Endothelial cell of umbilical vein (primary cell): ENCODE results near the gene C17orf67. TPM values are rescaled to one million over a fixed set of nuclear protein-coding genes. Genes with fewer than 3 reads are reported as not detected.

ENCODE experiments used
- BruUV-seq: library from RNA; stranded (reverse); fragments of 400-500 nt; replicated peaks from 2 replicates; lab custom pipeline; 2021; lab: Mats Ljungman, UMichigan
- CTCF ChIA-PET: fragments of 300-600, 350-600 bp; sonication (Branson Sonifier 250); formaldehyde crosslinking; loops from one replicate; lab custom pipeline; 2021; ENCODE audit warnings: antibody characterized with exemption, inconsistent platforms; lab: Charles Lee
- POLR2A ChIA-PET: fragments of 300-600, 350-600 bp; sonication (Branson Sonifier 250); formaldehyde crosslinking; loops from one replicate; lab custom pipeline; 2021; ENCODE audit warnings: antibody characterized with exemption, inconsistent platforms; lab: Charles Lee
- DNase-seq: peaks from one replicate; pipeline ENCODE4 v3.0.0-alpha.2; 2011; ENCODE audit warnings: low read depth, low spot score
- FAIRE-seq: peaks from 2 replicates; lab custom pipeline; 2011; peaks lifted over from hg19 to GRCh38; lab: Jason Lieb, UNC
- H2AFZ ChIP-seq: 2 replicates; pipeline ENCODE4 v1.6.0; 2012; ENCODE audit warnings: low read depth, low read length, control low read depth, inconsistent platforms
- H3K27ac ChIP-seq: 2 replicates; pipeline ENCODE4 v1.5.1; 2011; ENCODE audit warnings: low read depth, mild to moderate bottlenecking, control low read depth, low read length, moderate library complexity; ENCODE audit not compliant: insufficient read depth
- H3K27me3 ChIP-seq, 2 experiments: 2 replicates each; pipeline versions ENCODE4 v1.6.0 to v1.6.1; 2011; ENCODE audit warnings: low read length in 2 of 2, mixed read lengths in 1 of 2; ENCODE audit not compliant: control insufficient read depth in 2 of 2, insufficient read depth in 2 of 2
- H3K36me3 ChIP-seq, 2 experiments: 2 replicates in 1 of 2; 3 replicates in 1 of 2; pipeline ENCODE4 v1.5.1; 2011; ENCODE audit warnings: low read length in 2 of 2, mild to moderate bottlenecking in 1 of 2, moderate library complexity in 1 of 2; ENCODE audit not compliant: control insufficient read depth in 2 of 2, insufficient read depth in 2 of 2; ENCODE audit errors: extremely low read depth in 1 of 2
- H3K4me1 ChIP-seq: 3 replicates; pipeline ENCODE4 v1.5.1; 2011; ENCODE audit warnings: mild to moderate bottlenecking, low read length; ENCODE audit not compliant: control insufficient read depth, insufficient read depth; ENCODE audit errors: extremely low read depth
- H3K4me2 ChIP-seq: 2 replicates; pipeline ENCODE4 v1.6.1; 2011; ENCODE audit warnings: low read length, control low read depth, mixed read lengths; ENCODE audit not compliant: insufficient read depth
- H3K4me3 ChIP-seq, 3 experiments: fragments of 200-600 bp in 1 of 3; sonication (generic), shearing (Covaris generic) in 1 of 3; replicated peaks in 1 of 3; 2 replicates each; pipeline ENCODE4 v1.5.1; 2011 to 2016; ENCODE audit warnings: control low read depth in 3 of 3, low read length in 3 of 3, mild to moderate bottlenecking in 2 of 3, inconsistent platforms in 1 of 3, low read depth in 1 of 3, moderate library complexity in 1 of 3; ENCODE audit not compliant: insufficient read depth in 1 of 3
- H3K79me2 ChIP-seq: 2 replicates; pipeline ENCODE4 v1.6.0; 2012; ENCODE audit warnings: low read length, inconsistent platforms; ENCODE audit not compliant: control insufficient read depth, insufficient read depth
- H3K9ac ChIP-seq: replicated peaks from 2 replicates; pipeline ENCODE3; 2011; ENCODE audit warnings: low read length, control low read depth; ENCODE audit not compliant: insufficient read depth; ENCODE audit errors: extremely low read depth
- H3K9me1 ChIP-seq: replicated peaks from 3 replicates; pipeline ENCODE4 v1.6.0; 2011; ENCODE audit warnings: mild to moderate bottlenecking, low read length; ENCODE audit not compliant: control insufficient read depth, insufficient read depth; ENCODE audit errors: extremely low read depth
- H3K9me3 ChIP-seq: replicated peaks from 2 replicates; pipeline ENCODE4 v1.5.1; 2012; ENCODE audit warnings: low read length, inconsistent platforms; ENCODE audit not compliant: control insufficient read depth, insufficient read depth
- H4K20me1 ChIP-seq: replicated peaks from 2 replicates; pipeline ENCODE3; 2011; ENCODE audit warnings: mild to moderate bottlenecking, low read length; ENCODE audit not compliant: control insufficient read depth, insufficient read depth; ENCODE audit errors: extremely low read depth
- EZH2 ChIP-seq: IDR thresholded peaks from 2 replicates; pipeline ENCODE4 v1.6.1; 2012; ENCODE audit warnings: borderline replicate concordance, low read depth, mild to moderate bottlenecking, moderate library complexity, low read length, inconsistent platforms; ENCODE audit not compliant: severe bottlenecking
- FOS ChIP-seq: IDR thresholded peaks from 2 replicates; pipeline ENCODE4 v1.6.1; 2011; ENCODE audit warnings: mild to moderate bottlenecking, low read length, moderate library complexity, borderline replicate concordance; ENCODE audit not compliant: insufficient read depth
- GATA2 ChIP-seq: IDR thresholded peaks from 2 replicates; pipeline ENCODE4 v1.7.0; 2011; ENCODE audit warnings: low read depth, mild to moderate bottlenecking, moderate library complexity, mixed read lengths, low read length; ENCODE audit not compliant: insufficient read length, insufficient read depth
- JUN ChIP-seq: IDR thresholded peaks from 2 replicates; pipeline ENCODE4 v1.6.1; 2011; ENCODE audit warnings: borderline replicate concordance, low read depth; ENCODE audit not compliant: insufficient read length, insufficient read depth
- MYC ChIP-seq: IDR thresholded peaks from one replicate; pipeline ENCODE4 v1.6.1; 2011; ENCODE audit warnings: mild to moderate bottlenecking, low read depth, low read length
- POLR2A ChIP-seq: IDR thresholded peaks from 2 replicates; pipeline ENCODE4 v1.6.1; 2012; ENCODE audit warnings: low read depth, mild to moderate bottlenecking, control low read depth, low read length
- POLR2AphosphoS5 ChIP-seq: IDR thresholded peaks from 2 replicates; pipeline ENCODE4 v1.6.1; 2012; ENCODE audit warnings: low read depth, mild to moderate bottlenecking, control low read depth, low read length, moderate library complexity; ENCODE audit not compliant: insufficient read depth
- dilution Hi-C: fragments of 300-500 bp; cut with MboI; formaldehyde crosslinking; loops from one replicate; pipeline ENCODE4 v1.15.0; 2019; ENCODE audit warnings: low sequenced_read_pairs; ENCODE audit not compliant: extremely low pct_ligation_motif_present
- intact Hi-C: fragments of 100-400 bp; cut with micrococcal nuclease; formaldehyde crosslinking; loops from one replicate; pipeline ENCODE4 v1.10.0; 2022
- polyA plus RNA-seq, 4 experiments: library from polyadenylated mRNA; depleted of rRNA in 3 of 4; stranded (reverse) in 3 of 4; unstranded in 1 of 4; fragments of >200 nt; gene quantifications; 2 replicates each; pipeline versions ENCODE4 v1.2.1 to v1.2.3, GENCODE V29; 2011 to 2012; ENCODE audit warnings: missing spikeins in 1 of 4
- total RNA-seq: library from RNA; stranded (reverse); gene quantifications from 2 replicates; pipeline ENCODE4 v1.2.3, GENCODE V29; 2021
- TF ChIP-seq, protein P1 (sequence below), 2 donors: IDR thresholded peaks; 1 replicate in 1 of 2; 2 replicates in 1 of 2; pipeline ENCODE4 v1.5.1; 2011; ENCODE audit warnings: low read length in 2 of 2, mild to moderate bottlenecking in 2 of 2, moderate library complexity in 2 of 2, control low read depth in 1 of 2, inconsistent platforms in 1 of 2, low read depth in 1 of 2; ENCODE audit not compliant: insufficient read depth in 1 of 2; ENCODE audit errors: extremely low read depth in 1 of 2
- TF ChIP-seq, protein P2 (sequence below): IDR thresholded peaks from 2 replicates; pipeline ENCODE4 v1.6.1; 2011; ENCODE audit not compliant: insufficient read depth, insufficient read length

C17orf67 gene
- total and polyA plus RNA-seq, 2 donors (not counting 3 experiments of a cell fraction or from before 2014, with no cell fraction given) = 1.9 to 5.8 TPM

- Histone ChIP-seq H3K9me1 (no peaks in the 10 kb centered on the region), H3K4me3 (no peak overlapping the region), H3K4me1 (no peaks in the 10 kb centered on the region), H3K4me2 (no peak overlapping the region), H3K9me3 (no peaks in the 10 kb centered on the region), H3K79me2 (no peaks in the 10 kb centered on the region), H3K9ac (no peak overlapping the region), H3K27me3 (no peaks in the 10 kb centered on the region), H2AFZ (no peak overlapping the region), H3K36me3 (no peaks in the 10 kb centered on the region), H3K27ac (no peak overlapping the region), H4K20me1 (no peaks in the 10 kb centered on the region)
- intact Hi-C loops = no loop called here
- DNase-seq = no peak
- POLR2A ChIA-PET = no interaction called here
- TF ChIP-seq MYC (no peak), POLR2A (no peak), JUN (no peak), EZH2 (no peak), FOS (no peak), GATA2 (no peak), POLR2AphosphoS5 (no peak)
- TF ChIP-seq, protein P1, sequence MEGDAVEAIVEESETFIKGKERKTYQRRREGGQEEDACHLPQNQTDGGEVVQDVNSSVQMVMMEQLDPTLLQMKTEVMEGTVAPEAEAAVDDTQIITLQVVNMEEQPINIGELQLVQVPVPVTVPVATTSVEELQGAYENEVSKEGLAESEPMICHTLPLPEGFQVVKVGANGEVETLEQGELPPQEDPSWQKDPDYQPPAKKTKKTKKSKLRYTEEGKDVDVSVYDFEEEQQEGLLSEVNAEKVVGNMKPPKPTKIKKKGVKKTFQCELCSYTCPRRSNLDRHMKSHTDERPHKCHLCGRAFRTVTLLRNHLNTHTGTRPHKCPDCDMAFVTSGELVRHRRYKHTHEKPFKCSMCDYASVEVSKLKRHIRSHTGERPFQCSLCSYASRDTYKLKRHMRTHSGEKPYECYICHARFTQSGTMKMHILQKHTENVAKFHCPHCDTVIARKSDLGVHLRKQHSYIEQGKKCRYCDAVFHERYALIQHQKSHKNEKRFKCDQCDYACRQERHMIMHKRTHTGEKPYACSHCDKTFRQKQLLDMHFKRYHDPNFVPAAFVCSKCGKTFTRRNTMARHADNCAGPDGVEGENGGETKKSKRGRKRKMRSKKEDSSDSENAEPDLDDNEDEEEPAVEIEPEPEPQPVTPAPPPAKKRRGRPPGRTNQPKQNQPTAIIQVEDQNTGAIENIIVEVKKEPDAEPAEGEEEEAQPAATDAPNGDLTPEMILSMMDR (IDR thresholded peaks at IDR 0.05; ENCODE audit: extremely low read depth in 1 of 2, insufficient read depth in 1 of 2, low read depth in 1 of 2, low read length in 2 of 2) = no peak
- TF ChIP-seq, protein P2, sequence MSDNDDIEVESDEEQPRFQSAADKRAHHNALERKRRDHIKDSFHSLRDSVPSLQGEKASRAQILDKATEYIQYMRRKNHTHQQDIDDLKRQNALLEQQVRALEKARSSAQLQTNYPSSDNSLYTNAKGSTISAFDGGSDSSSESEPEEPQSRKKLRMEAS = no peak
- no TSS peak for BruUV-seq
- CTCF ChIA-PET = interaction anchor here (1.1 to 2.5 kb wide), 3 partner anchors 9 to 63 kb away, joined by 4 to 7 read pairs (median 4); no protein-coding TSS in a partner anchor
- no peak for FAIRE-seq
- dilution Hi-C loops = no loop called here
Observed at GRCh38 chr17:56876766-56877179, 43.1 kb upstream of the C17orf67 start.
